H9 (cell line): ENCODE data around the gene ZRANB1. TPM values are rescaled to one million over a fixed set of nuclear protein-coding genes. Genes with fewer than 3 reads are reported as not detected.
A peak's percentile ranks its signal among the peaks of the same experiment; 100 is the strongest.

ENCODE experiments used
- DNase-seq: peaks from one replicate; pipeline ENCODE4 v3.0.0-alpha.2; 2017
- H2AFZ ChIP-seq: one replicate; pipeline ENCODE4 v1.6.1; 2013; ENCODE audit warnings: mild to moderate bottlenecking, low read length, control low read depth, moderate library complexity
- H2AK5ac ChIP-seq: 2 replicates; pipeline ENCODE4 v1.6.1; 2013; ENCODE audit warnings: low read length, control low read depth, mixed read lengths; ENCODE audit not compliant: insufficient read length
- H2BK120ac ChIP-seq: one replicate; pipeline ENCODE4 v1.6.1; 2013; ENCODE audit warnings: low read depth, mild to moderate bottlenecking, low read length, control low read depth, inconsistent platforms; ENCODE audit not compliant: poor library complexity, severe bottlenecking
- H2BK12ac ChIP-seq: 2 replicates; pipeline ENCODE4 v1.6.1; 2013; ENCODE audit warnings: low read length, control low read depth, mixed read lengths, low read depth; ENCODE audit not compliant: insufficient read length
- H2BK15ac ChIP-seq: 2 replicates; pipeline ENCODE4 v1.6.1; 2013; ENCODE audit warnings: low read depth, low read length, control low read depth
- H2BK20ac ChIP-seq: one replicate; pipeline ENCODE4 v1.6.1; 2013; ENCODE audit warnings: low read depth, mild to moderate bottlenecking, low read length, control low read depth, inconsistent platforms; ENCODE audit not compliant: poor library complexity, severe bottlenecking
- H2BK5ac ChIP-seq: 2 replicates; pipeline ENCODE4 v1.6.1; 2013; ENCODE audit warnings: low read length, control low read depth, mixed read lengths; ENCODE audit not compliant: insufficient read length
- H3K14ac ChIP-seq: 2 replicates; pipeline ENCODE4 v1.6.1; 2013; ENCODE audit warnings: low read length, control low read depth; ENCODE audit not compliant: insufficient read depth
- H3K18ac ChIP-seq: 2 replicates; pipeline ENCODE4 v1.6.1; 2013; ENCODE audit warnings: low read depth, mild to moderate bottlenecking, mixed read lengths, low read length, control low read depth; ENCODE audit not compliant: insufficient read length
- H3K23ac ChIP-seq: 2 replicates; pipeline ENCODE4 v1.6.1; 2013; ENCODE audit warnings: low read length, control low read depth, mixed read lengths, low read depth; ENCODE audit not compliant: insufficient read length
- H3K23me2 ChIP-seq: 2 replicates; pipeline ENCODE4 v1.6.1; 2013; ENCODE audit warnings: low read depth, mild to moderate bottlenecking, mixed read lengths, low read length, control low read depth; ENCODE audit not compliant: insufficient read length, poor library complexity, severe bottlenecking
- H3K27ac ChIP-seq: 2 replicates; pipeline ENCODE4 v1.5.1; 2013; ENCODE audit warnings: low read length, control low read depth, mixed read lengths, low read depth; ENCODE audit not compliant: insufficient read length
- H3K27me3 ChIP-seq: 2 replicates; pipeline ENCODE4 v1.6.1; 2013; ENCODE audit warnings: low read length, control low read depth, inconsistent platforms; ENCODE audit not compliant: insufficient read depth
- H3K4ac ChIP-seq: 2 replicates; pipeline ENCODE4 v1.6.1; 2013; ENCODE audit warnings: low read depth, mild to moderate bottlenecking, control low read depth, inconsistent platforms, low read length, moderate library complexity
- H3K4me1 ChIP-seq: 2 replicates; pipeline ENCODE4 v1.6.1; 2013; ENCODE audit warnings: low read length, control low read depth, inconsistent platforms; ENCODE audit not compliant: insufficient read depth
- H3K4me2 ChIP-seq: 2 replicates; pipeline ENCODE4 v1.6.1; 2013; ENCODE audit warnings: low read length, control low read depth, mixed read lengths; ENCODE audit not compliant: insufficient read length, insufficient read depth
- H3K56ac ChIP-seq: 2 replicates; pipeline ENCODE4 v1.6.1; 2013; ENCODE audit warnings: low read depth, mild to moderate bottlenecking, mixed read lengths, low read length, control low read depth; ENCODE audit not compliant: insufficient read length
- H3K79me1 ChIP-seq: 2 replicates; pipeline ENCODE4 v1.6.1; 2013; ENCODE audit warnings: low read depth, mild to moderate bottlenecking, moderate library complexity, low read length, control low read depth, inconsistent platforms; ENCODE audit not compliant: insufficient read depth, poor library complexity, severe bottlenecking
- H3K79me2 ChIP-seq: 2 replicates; pipeline ENCODE4 v1.6.1; 2013; ENCODE audit warnings: low read length, control low read depth, inconsistent platforms; ENCODE audit not compliant: insufficient read depth
- H3K9ac ChIP-seq: 2 replicates; pipeline ENCODE4 v1.6.1; 2013; ENCODE audit warnings: low read length, control low read depth, mixed read lengths; ENCODE audit not compliant: insufficient read length; ENCODE audit errors: extremely low read depth
- H3K9me3 ChIP-seq: one replicate; pipeline ENCODE4 v1.6.1; 2013; ENCODE audit warnings: low read depth, low read length, inconsistent platforms; ENCODE audit not compliant: control insufficient read depth
- H3T11ph ChIP-seq: one replicate; pipeline ENCODE4 v1.6.1; 2013; ENCODE audit warnings: mild to moderate bottlenecking, low read length, control low read depth, inconsistent platforms
- H4K20me1 ChIP-seq: one replicate; pipeline ENCODE4 v1.6.1; 2013; ENCODE audit not compliant: control insufficient read depth, insufficient read length, insufficient read depth
- H4K5ac ChIP-seq: 2 replicates; pipeline ENCODE4 v1.6.1; 2013; ENCODE audit warnings: low read depth, mild to moderate bottlenecking, mixed read lengths, low read length, control low read depth; ENCODE audit not compliant: insufficient read length
- H4K8ac ChIP-seq: replicated peaks from 2 replicates; pipeline ENCODE4 v1.6.1; 2013; ENCODE audit warnings: low read length, control low read depth, mixed read lengths, low read depth; ENCODE audit not compliant: insufficient read length
- H4K91ac ChIP-seq: 2 replicates; pipeline ENCODE4 v1.6.1; 2013; ENCODE audit warnings: low read depth, mild to moderate bottlenecking, moderate library complexity, mixed read lengths, low read length, control low read depth; ENCODE audit not compliant: insufficient read length
- H3K27ac Mint-ChIP-seq, 3 experiments: 2 replicates in 2 of 3; 3 replicates in 1 of 3; pipeline ENCODE4 v1.8.0; 2020 to 2021; ENCODE audit warnings: mixed read lengths in 3 of 3, mild to moderate bottlenecking in 1 of 3, moderate library complexity in 1 of 3
- H3K27me3 Mint-ChIP-seq: 2 replicates; pipeline ENCODE4 v1.8.0; 2021; ENCODE audit warnings: low read depth, mild to moderate bottlenecking, moderate library complexity, mixed read lengths
- H3K36me3 Mint-ChIP-seq, 3 experiments: 2 replicates in 2 of 3; 3 replicates in 1 of 3; pipeline ENCODE4 v1.8.0; 2020 to 2021; ENCODE audit warnings: low read depth in 3 of 3, mixed read lengths in 3 of 3; ENCODE audit not compliant: insufficient read depth in 1 of 3
- H3K4me1 Mint-ChIP-seq, 2 experiments: 2 replicates each; pipeline ENCODE4 v1.8.0; 2020; ENCODE audit warnings: mixed read lengths in 2 of 2
- H3K4me3 Mint-ChIP-seq, 2 experiments: 2 replicates in 1 of 2; 3 replicates in 1 of 2; pipeline ENCODE4 v1.8.0; 2020 to 2021; ENCODE audit warnings: mild to moderate bottlenecking in 2 of 2, mixed read lengths in 2 of 2, moderate library complexity in 1 of 2
- H3K9me3 Mint-ChIP-seq, 2 experiments: 2 replicates in 1 of 2; 3 replicates in 1 of 2; pipeline ENCODE4 v1.8.0; 2020; ENCODE audit warnings: mild to moderate bottlenecking in 2 of 2, mixed read lengths in 2 of 2, moderate library complexity in 1 of 2
- CTCF ChIP-seq: fragments of 200-600 bp; sonication (generic); conservative IDR thresholded peaks from 3 replicates; pipeline ENCODE4 v1.8.0; 2021; ENCODE audit warnings: antibody characterized with exemption, mild to moderate bottlenecking
- WGBS: extraction: QIAGEN DNeasy Blood & Tissue Kit; methylation state at CpG from one replicate; pipeline ENCODE4 v1.1.7; 2013; ENCODE audit warnings: missing lambda C conversion rate, low lambda C conversion rate, mixed read lengths; ENCODE audit not compliant: insufficient read length; ENCODE audit errors: extremely low coverage; 5-methylcytosine and 5-hydroxymethylcytosine counted together
- total RNA-seq: library from RNA; stranded (reverse); gene quantifications from 2 replicates; pipeline ENCODE4 v1.2.1, GENCODE V29; 2021

The ZRANB1 gene
- total RNA-seq, 1 experiment from 2014 or later: 17.4 TPM

DNA sequence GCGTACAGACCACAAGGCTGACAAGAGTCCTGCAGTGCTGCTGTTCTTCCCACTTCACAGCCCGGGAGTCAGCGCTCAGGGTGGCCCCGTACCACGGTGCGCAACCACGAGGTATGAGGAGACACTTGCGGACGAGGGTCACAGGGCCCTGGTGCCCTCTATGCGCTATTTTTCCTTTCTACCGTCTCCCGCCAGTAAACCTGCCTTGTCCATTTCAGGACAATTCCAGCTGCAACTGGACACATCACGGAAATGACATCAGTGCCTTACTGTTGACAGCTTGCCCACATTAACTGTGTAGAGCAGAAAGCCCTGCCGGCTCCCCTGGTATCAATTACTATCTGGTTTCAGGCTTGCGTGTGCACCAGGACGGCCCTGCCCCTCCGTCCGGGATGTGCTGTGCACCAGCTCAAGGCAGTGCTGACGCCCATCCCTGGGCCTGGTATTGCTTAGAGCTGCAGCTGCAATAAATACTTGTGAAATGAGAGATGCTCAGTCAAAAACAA, 65.1 kb downstream of the ZRANB1 start:
- Histone ChIP-seq H3K23ac (no peak overlapping the region), H3K14ac (no peak overlapping the region), H2BK5ac (no peak overlapping the region), H3K9me3 (no peaks in the 10 kb centered on the region), H3K27me3 (no peaks in the 10 kb centered on the region), H2AK5ac (no peak overlapping the region), H2BK20ac (no peak overlapping the region), H2AFZ (no peak overlapping the region), H3K56ac (no peak overlapping the region), H3K23me2 (no peaks in the 10 kb centered on the region), H2BK120ac (no peak overlapping the region), H3K79me1 (peaks cover 13% of the 10 kb centered on the region), H2BK12ac (no peak overlapping the region), H3K27ac (no peak overlapping the region), H3K9ac (no peak overlapping the region), H3K4me2 (no peak overlapping the region), H3T11ph (no peak overlapping the region), H4K20me1 (no peaks in the 10 kb centered on the region), H4K8ac (no peak overlapping the region), H3K4ac (no peak overlapping the region), H4K91ac (no peak overlapping the region), H2BK15ac (no peak overlapping the region), H3K79me2 (peaks cover 28% of the 10 kb centered on the region; the same call in 1 of the 2 replicates), H4K5ac (no peak overlapping the region), H3K18ac (no peak overlapping the region), H3K4me1 (no peaks in the 10 kb centered on the region; the same call in 1 of the 2 replicates)
- Mint-ChIP-seq H3K27ac (peak overlapping the region; percentile 50 to 94 (median 51); a peak in 4 of 7 replicates), H3K4me3 (no peak overlapping the region), H3K4me1 (peaks cover 33 to 45% of the 10 kb centered on the region in 2 experiments), H3K9me3 (no peaks in the 10 kb centered on the region; a peak in 1 of 5 replicates), H3K36me3 (peaks cover 36 to 65% (median 58%) of the 10 kb centered on the region in 3 experiments), H3K27me3 (no peaks in the 10 kb centered on the region; the same call in 1 of the 2 replicates)
- TF ChIP-seq CTCF: no peak
- no CpG with 5 or more reads among the region's 19 CpGs for WGBS
- DNase-seq: no peak
